MCF 10A (cell line): ENCODE measurements around the gene PHLPP1. TPM values are rescaled to one million over a fixed set of nuclear protein-coding genes. Genes with fewer than 3 reads are reported as not detected.

ENCODE experiments used
- BruUV-seq: library from RNA; stranded (reverse); fragments of 400-500 nt; replicated peaks from 2 replicates; lab custom pipeline; 2021; lab: Mats Ljungman, UMichigan
- CTCF ChIA-PET: fragments of 300-600 bp; sonication (Branson Sonifier 250); formaldehyde crosslinking; extraction: SDS; loops from one replicate; lab custom pipeline; 2021; ENCODE audit warnings: antibody characterized with exemption, inconsistent platforms; lab: Yijun Ruan, JAX
- POLR2A ChIA-PET: fragments of 300-600, 350-650 bp; sonication (Branson Sonifier 250); formaldehyde crosslinking; extraction: SDS; loops from one replicate; lab custom pipeline; 2020; ENCODE audit warnings: antibody characterized with exemption, inconsistent platforms; lab: Yijun Ruan, JAX
- DNase-seq: peaks from one replicate; pipeline ENCODE4 v3.0.0-alpha.2; 2018; ENCODE audit not compliant: unreplicated experiment
- H3K27ac Mint-ChIP-seq: one replicate; pipeline ENCODE4 v1.8.0; 2022; ENCODE audit warnings: mild to moderate bottlenecking, low read depth, mixed read lengths; ENCODE audit not compliant: unreplicated experiment
- H3K27me3 Mint-ChIP-seq: one replicate; pipeline ENCODE4 v1.8.0; 2022; ENCODE audit warnings: mixed read lengths; ENCODE audit not compliant: insufficient read depth, unreplicated experiment
- H3K36me3 Mint-ChIP-seq: one replicate; pipeline ENCODE4 v1.8.0; 2022; ENCODE audit warnings: mild to moderate bottlenecking, moderate library complexity, mixed read lengths; ENCODE audit not compliant: insufficient read depth, unreplicated experiment
- H3K4me1 Mint-ChIP-seq: one replicate; pipeline ENCODE4 v1.8.0; 2022; ENCODE audit warnings: mixed read lengths; ENCODE audit not compliant: insufficient read depth, unreplicated experiment
- H3K4me3 Mint-ChIP-seq: one replicate; pipeline ENCODE4 v1.8.0; 2022; ENCODE audit warnings: mild to moderate bottlenecking, moderate library complexity, mixed read lengths; ENCODE audit not compliant: unreplicated experiment
- H3K9me3 Mint-ChIP-seq: one replicate; pipeline ENCODE4 v1.8.0; 2022; ENCODE audit warnings: mixed read lengths; ENCODE audit not compliant: unreplicated experiment
- CTCF ChIP-seq: fragments of 200-600 bp; IDR thresholded peaks from one replicate; pipeline ENCODE4 v1.8.0; 2022; ENCODE audit warnings: antibody characterized with exemption, mild to moderate bottlenecking; ENCODE audit not compliant: unreplicated experiment
- intact Hi-C: fragments of 100-400 bp; cut with micrococcal nuclease; formaldehyde crosslinking; loops from 2 replicates; pipeline ENCODE4 v1.14.1; 2022
- total RNA-seq: library from RNA; stranded (reverse); gene quantifications from 2 replicates; pipeline ENCODE4 v1.2.3, GENCODE V29; 2022

PHLPP1 gene
- total RNA-seq, 1 experiment from 2014 or later: 13.1 TPM

- H3K27me3 Mint-ChIP-seq: no peaks in the 10 kb centered on the region
- intact Hi-C loops: no loop called here
- POLR2A ChIA-PET: no interaction called here
- no peak overlapping the region for H3K27ac Mint-ChIP-seq
- H3K9me3 Mint-ChIP-seq: no peaks in the 10 kb centered on the region
- no peaks in the 10 kb centered on the region for H3K36me3 Mint-ChIP-seq
- no peaks in the 10 kb centered on the region for H3K4me1 Mint-ChIP-seq
- CTCF ChIA-PET: no interaction called here
- DNase-seq: no peak
- no peak overlapping the region for H3K4me3 Mint-ChIP-seq
- no peak for TF ChIP-seq CTCF
- no TSS peak for BruUV-seq
These were observed 112.8 kb downstream of the PHLPP1 start for GRCh38 chr18:62828091-62828640.

GRCh38 chr18:62828852-62829251 is 113.5 kb downstream of the PHLPP1 start:
- Mint-ChIP-seq H3K27ac (no peak overlapping the region), H3K4me1 (no peaks in the 10 kb centered on the region), H3K4me3 (no peak overlapping the region), H3K9me3 (no peaks in the 10 kb centered on the region), H3K27me3 (no peaks in the 10 kb centered on the region), H3K36me3 (no peaks in the 10 kb centered on the region)
- ChIA-PET POLR2A (no interaction called here), CTCF (no interaction called here)
- TF ChIP-seq CTCF: no peak
- intact Hi-C loops: no loop called here
- DNase-seq: peak; percentile 6
- no TSS peak for BruUV-seq

GRCh38 chr18:62829936-62830335 is 114.6 kb downstream of the PHLPP1 start:
- H3K27me3 Mint-ChIP-seq: no peaks in the 10 kb centered on the region
- H3K36me3 Mint-ChIP-seq: peaks cover 5% of the 10 kb centered on the region
- no peak for TF ChIP-seq CTCF
- H3K9me3 Mint-ChIP-seq: no peaks in the 10 kb centered on the region
- intact Hi-C loops: no loop called here
- DNase-seq: no peak
- H3K4me1 Mint-ChIP-seq: no peaks in the 10 kb centered on the region
- no peak overlapping the region for H3K27ac Mint-ChIP-seq
- ChIA-PET CTCF (interaction anchor here (1.1 kb wide), 1 partner anchor 16 kb away, joined by 3 read pairs; no protein-coding TSS in a partner anchor), POLR2A (no interaction called here)
- no TSS peak for BruUV-seq
- H3K4me3 Mint-ChIP-seq: no peak overlapping the region

GRCh38 chr18:62832282-62832681 is 116.9 kb downstream of the PHLPP1 start:
- Mint-ChIP-seq H3K4me3 (no peak overlapping the region), H3K27me3 (no peaks in the 10 kb centered on the region), H3K36me3 (peaks cover 8% of the 10 kb centered on the region), H3K27ac (no peak overlapping the region), H3K4me1 (no peaks in the 10 kb centered on the region), H3K9me3 (no peaks in the 10 kb centered on the region)
- intact Hi-C loops: no loop called here
- no peak for TF ChIP-seq CTCF
- DNase-seq: no peak
- ChIA-PET CTCF (no interaction called here), POLR2A (interaction anchor here (0.6 to 1.0 kb wide), 3 partner anchors 9 to 212 kb away, joined by 3 to 6 read pairs (median 3); no protein-coding TSS in a partner anchor)
- BruUV-seq: no TSS peak
